EL (cell line): ENCODE data around the gene CPLANE1.
"Not testable (repeated sequence)": the region's sequence is repeated elsewhere in the genome, so short reads cannot be mapped to it uniquely, and the experiment has no call there.

Experiments
- DNase-seq: peaks from one replicate; pipeline ENCODE4 v3.0.0-alpha.2; 2016

Gene CPLANE1

DNA sequence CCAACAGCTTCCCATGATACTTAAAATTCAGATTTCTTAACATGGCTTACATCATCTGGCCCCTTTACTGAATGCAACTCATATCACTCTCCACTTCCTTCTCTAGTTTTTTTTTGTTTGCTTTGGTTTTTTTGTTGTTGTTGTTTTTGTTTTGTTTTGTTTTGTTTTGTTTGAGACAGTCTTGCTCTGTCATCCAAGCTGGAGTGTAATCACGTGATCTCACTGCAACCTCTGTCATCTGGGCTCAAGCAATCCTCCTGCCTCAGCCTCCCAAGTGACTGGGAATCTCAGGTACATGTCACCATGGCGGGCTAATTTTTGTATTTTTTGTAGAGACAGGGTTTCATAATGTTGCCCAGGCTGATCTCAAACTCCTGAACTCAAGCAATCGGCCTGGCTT lies 41.4 kb downstream of the CPLANE1 start:
- no peak for DNase-seq

DNA sequence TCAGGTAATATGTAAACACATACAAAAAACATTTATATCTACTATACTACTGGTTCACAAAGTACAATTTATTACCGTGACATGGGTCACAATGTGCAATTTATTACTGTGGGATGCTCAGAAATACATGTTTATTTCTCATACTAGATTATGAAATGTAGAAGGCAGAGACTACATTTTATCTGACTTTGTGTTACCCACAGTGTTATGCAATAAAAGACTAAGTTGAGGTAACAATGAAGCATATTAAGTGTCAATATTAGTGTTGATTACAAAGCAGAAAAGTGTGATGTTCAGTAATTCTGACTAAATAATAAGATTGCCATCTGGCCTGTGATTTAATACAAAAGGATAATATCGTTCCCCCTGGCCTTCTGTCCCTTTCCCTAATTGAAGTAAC lies 42.4 kb downstream of the CPLANE1 start:
- no peak for DNase-seq

GRCh38 chr5:37198842-37199241 lies 50.3 kb downstream of the CPLANE1 start:
- peak; percentile 23 for DNase-seq

GRCh38 chr5:37198061-37198460 lies 51.1 kb downstream of the CPLANE1 start:
- DNase-seq: no peak

- peak; percentile 44 for DNase-seq
Observed at GRCh38 chr5:37197340-37198050, 51.7 kb downstream of the CPLANE1 start.

GRCh38 chr5:37190592-37190991 lies 58.6 kb downstream of the CPLANE1 start:
- DNase-seq: no peak

DNA sequence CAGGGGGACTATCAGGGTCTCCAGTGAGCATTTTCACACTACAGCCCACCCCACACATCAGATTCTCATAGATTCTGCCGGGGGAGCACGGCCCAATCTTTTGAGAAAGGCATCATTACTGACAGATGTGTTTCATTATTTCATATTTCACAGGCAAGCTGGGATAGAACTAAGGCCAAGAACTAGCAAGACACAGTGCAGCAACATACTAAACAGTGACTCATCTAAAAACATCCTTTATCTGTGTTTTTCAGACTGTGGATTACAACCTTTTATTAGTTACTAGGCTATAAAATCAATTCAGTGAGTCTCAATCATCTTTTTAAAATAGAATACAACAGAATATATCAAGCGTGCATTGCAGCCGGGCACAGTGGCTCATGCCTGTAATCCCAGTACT lies 59.8 kb downstream of the CPLANE1 start:
- no peak for DNase-seq

DNA sequence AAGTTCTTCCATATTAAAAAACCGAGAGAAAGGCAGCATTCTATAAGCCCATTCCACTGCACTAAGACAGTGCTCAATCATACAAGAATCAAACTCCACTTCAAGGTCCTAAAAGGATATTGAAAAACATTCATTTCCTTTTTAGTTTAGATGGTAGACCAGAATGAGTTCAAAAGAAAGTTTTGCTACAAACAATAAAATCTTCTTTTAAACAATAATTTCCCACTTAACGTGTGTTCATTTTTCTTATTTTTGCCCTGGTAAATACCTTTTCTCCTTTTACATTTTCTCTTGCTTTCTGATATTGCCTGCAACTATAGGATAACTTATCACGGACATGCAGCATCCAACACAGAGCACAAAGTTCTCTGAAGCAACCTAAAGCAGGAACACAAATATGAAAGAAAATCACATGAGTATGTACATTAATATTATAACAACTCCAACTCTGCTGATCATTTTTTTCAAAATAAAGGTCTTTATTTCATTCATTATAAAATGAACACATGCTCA lies 61.7 kb downstream of the CPLANE1 start:
- DNase-seq: no peak

DNA sequence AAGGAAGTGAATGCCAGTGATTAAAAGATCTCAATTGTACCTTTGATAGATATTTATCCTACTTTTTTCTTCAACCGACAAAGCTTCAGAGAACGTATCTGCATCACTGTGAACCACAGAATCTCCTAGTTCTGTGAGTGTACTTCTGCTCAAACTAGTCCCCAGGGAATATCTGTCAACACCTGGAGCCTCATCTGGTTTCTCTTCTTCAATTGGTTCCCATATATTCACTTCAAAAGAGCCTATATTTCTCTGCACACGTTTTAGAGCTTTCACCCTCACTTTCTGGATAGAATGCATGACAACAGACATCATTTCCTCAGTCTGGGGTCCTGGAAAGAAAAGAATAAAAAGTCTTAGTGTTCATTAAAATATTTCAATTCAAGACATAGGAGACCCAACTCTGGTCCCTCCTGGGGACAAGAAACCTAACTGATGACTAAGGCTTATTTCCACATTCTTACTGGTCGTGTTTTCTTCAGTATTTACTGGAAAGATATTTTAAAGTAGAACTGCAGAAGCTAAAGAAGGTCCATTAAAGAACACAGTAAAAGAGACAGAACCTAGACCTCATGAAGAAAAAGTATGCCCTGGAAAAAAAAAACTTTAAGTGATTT lies 64.3 kb downstream of the CPLANE1 start:
- DNase-seq: no peak

DNA sequence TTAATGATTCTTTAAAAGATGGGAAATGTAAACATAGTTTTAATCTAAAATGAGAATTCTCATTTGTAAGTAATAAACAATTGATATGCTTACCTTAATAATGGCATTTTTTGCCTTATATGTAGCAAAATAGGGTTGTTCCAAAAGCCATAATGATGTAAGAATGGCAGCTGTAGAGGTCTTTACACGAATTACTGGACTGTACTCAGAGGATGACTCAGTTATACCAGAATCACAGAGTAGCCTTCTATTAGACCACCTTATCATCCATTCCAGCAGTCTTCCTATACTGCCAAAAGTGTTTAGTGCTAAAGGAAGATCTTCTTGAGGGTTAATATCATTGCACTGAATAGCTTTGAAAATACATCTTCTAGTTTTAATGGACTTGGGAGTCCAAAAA lies 66.5 kb downstream of the CPLANE1 start:
- DNase-seq: no peak

DNA sequence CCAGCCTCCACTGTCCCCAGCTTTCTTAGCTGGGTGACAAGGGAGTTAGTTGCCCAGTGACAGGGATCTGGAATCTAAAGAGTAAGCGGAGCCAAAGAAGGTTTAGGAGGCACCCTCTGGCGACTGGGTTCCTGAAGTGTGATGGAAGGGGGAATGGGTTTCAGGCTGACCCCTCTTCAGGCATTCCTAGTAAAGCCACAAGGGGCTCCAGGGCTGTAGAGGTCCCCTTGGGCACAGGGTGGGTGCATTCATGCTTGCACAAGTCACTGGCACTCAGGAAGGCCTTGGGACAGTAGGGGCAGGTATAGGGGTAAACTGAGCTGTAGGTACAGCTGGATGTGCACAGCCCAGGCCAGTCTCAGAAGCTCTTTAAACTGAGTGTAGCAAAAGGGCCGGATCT lies 74.2 kb downstream of the CPLANE1 start:
- no peak for DNase-seq

DNA sequence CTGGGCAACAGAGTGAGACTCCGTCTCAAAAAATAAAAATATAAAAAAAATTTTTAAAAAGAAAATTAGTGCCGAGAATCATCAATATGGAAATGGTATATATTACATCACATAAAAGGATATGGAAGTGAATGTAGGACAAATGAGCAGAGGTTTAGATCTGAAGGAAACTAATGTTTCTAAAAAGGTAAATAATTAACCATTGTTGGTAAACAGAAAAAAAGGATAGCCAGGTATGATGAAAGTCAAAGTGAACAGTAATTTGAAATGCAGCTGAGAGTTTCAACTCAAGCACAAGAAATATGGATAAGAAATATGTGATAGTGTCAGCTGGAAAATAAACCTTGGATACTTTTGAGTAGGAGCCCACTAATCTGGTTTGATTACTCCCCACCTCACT lies 76.2 kb downstream of the CPLANE1 start:
- DNase-seq: no peak

GRCh38 chr5:37170856-37171255 lies 78.3 kb downstream of the CPLANE1 start:
- DNase-seq: no peak

DNA sequence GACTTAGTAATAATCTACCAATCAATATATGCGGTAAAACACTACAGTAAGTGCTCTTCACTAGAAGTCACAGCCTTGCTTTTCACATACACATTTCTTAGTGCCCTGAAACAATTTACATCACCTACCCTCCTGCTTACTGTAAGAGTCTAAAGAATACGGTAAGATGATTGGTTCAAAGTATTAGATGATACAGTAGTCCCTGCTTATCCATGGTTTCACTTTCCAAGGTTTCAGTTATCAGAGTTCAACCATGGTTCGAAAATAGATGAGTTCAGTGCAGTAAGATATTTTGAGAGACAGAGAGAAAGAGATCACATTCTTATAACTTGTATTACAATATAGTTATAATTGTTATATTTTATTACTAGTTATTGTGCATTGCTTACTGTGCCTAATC lies 83.0 kb downstream of the CPLANE1 start:
- no peak for DNase-seq

DNA sequence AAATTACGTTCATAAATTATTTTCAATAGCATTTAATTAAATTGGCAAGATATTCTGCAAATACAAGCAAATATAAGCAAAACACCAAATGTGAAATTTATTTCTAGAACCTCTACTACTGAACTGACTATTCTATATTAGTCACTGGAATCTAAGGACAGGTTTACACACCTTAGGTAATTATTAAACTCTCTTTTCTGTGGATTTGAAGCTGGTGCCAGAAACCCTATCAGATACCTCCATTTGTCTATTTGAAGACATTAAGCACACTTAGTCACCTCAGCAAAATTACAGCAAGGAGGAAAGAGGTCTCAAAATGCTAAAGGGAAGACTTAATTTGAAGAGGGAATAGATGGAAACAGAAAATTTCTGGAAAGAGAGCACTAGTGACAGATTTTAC lies 83.4 kb downstream of the CPLANE1 start:
- no peak for DNase-seq

- DNase-seq: no peak
Observed at GRCh38 chr5:37153661-37154060, 95.5 kb downstream of the CPLANE1 start.

DNA sequence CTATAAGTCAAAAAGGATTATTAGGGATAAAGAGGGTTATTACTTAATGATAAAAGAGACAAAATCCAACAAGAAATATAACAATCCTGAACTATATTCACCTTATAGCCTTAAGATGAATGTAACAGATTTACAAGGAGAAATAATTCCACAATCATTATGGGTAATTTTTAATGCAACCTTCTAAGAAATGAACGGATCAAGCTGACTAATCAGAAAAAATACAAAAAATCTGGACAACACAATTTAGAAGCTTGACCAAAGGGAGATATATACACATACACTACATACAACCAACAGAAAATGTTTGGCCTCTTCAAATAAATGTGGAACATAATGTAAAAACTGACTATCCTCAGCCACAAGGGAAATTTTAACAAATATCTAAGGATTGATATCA lies 102.3 kb downstream of the CPLANE1 start:
- DNase-seq: no peak

DNA sequence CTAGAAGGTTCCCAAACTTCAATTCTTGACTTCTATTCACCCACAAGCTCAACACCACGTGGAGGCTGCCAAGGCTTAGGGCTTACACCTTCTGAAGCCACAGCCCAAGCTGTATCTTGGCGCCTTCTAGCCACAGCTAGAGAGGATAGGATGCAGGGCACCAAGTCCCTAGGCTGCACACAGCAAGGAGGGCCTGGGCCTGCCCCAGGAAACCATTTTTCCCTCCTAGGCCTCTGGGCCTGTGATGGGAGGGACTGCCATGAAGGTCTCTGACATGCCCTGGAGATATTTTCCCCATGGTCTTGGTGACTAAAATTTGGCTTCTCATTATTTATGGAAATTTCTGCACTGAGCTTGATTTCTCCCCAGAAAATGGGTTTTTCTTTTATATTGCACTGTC lies 112.5 kb downstream of the CPLANE1 start:
- DNase-seq: no peak

DNA sequence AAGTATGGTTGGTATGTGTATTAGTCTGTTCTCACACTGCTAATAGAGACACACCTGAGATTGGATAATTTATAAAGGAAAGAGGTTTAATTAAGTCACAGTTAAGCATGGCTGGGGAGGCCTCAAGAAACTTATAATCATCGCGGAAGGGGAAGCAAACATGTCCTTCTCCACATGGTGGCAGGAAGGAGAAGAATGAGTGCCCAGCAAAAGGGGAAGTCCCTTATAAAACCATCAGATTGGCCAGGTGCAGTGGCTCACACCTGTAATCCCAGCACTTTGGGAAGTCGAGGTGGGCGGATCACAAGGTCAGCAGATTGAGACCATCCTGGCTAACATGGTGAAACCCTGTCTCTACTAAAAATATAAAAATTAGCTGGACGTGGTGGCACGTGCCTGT lies 113.9 kb downstream of the CPLANE1 start:
- not testable (repeated sequence) for DNase-seq

DNA sequence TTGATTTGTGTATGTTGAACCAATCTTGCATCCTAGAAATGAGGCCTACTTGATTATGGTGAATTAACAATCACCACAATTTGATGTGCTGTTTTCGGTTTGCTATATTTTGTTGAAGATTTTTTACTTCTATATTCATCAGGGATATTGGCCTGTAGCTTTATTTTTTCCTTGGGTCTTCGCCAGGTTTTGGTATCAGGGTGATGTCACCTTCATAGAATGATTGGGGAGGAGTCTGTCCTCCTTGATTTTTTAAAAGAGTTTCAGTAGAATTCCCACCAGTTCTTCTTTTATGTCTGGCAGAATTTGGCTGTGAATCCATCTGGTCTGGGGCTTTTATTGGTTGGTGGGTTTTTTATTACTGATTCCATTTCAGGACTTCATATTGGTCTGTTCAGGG lies 115.2 kb downstream of the CPLANE1 start:
- peak; percentile 71 for DNase-seq

DNA sequence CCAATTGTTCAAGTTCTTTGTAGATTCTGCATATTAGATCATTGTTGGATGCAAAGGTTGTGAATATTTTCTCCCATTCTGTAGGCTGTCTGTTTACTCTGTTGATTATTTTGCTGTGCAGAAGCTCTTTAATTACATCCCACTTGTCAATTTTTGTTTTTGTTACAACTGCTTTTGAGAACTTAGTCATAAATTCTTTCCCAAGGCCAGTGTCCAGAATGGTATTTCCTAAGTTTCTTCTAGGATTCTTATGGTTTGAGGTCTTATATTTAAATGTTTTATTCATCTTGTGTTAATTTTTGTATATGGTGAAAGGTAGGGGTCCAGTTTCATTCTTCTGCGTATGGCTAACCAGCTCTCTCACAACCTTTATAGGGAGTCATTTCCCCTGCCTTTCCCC lies 116.5 kb downstream of the CPLANE1 start:
- peak; percentile 26 for DNase-seq

DNA sequence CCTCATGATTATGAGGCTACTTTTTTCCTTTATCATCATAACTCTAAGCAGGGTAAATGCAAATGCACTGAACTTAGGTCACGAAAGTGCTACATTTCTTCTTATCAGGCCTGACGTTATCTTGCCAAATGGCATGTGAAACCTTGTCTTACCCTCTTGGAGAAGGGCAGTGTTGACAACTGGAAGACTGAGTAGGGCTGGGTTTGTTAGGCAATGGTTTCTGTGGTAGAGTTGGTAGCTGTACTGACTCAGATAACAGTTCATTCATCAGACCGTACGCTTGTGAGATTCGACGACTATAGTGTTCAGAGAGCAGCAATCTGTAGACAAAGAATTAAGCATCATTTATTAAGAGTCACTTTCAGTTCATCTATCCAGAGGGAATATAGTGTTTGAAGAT lies 127.7 kb downstream of the CPLANE1 start:
- DNase-seq: no peak

DNA sequence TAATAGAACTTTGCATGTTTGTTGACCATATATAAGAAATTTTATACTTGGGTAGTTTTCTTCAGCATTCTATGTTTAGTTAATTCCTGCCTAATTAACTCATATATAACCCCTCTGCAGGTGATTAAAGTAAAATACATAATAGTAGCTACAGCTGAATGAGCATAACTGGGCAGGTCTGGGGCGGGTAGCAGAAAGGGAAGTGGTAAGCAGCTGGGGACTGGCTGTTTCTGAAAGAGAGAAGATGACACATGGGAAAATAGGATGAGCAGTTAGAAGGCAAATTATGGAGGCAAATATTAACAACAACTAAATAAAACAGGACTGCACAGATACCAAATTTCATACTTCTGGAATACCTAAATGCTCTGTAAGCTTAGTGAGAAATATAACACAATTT lies 128.1 kb downstream of the CPLANE1 start:
- DNase-seq: no peak

GRCh38 chr5:37120270-37120669 lies 128.9 kb downstream of the CPLANE1 start:
- no peak for DNase-seq

DNA sequence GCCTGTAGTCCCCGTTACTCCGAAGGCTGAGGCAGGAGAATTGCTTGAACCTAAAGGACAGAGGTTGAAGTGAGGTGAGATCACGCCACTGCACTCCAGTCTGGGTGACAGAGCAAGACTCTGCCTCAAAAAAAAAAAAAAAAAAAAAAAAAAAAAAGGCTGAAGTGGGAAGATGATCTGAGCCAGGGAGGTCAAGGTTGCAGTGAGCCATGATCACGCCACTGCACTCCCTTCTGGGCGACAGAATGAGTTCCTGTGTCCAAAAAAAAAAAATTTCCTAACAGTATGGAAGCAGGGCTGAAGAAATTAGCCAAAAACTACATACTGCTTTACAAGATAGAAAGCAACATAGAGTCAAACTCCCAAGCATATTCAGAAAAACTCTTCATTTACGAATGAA lies 132.8 kb downstream of the CPLANE1 start:
- DNase-seq: no peak
